Mesenchymal stem cell (in vitro differentiated cells and primary cell): ENCODE measurements around the gene RGSL1.

ENCODE experiments used
- DNase-seq: peaks from one replicate; pipeline ENCODE4 v3.0.0-alpha.2; 2013
- H2AFZ ChIP-seq: one replicate; pipeline ENCODE4 v1.6.1; 2013; ENCODE audit warnings: low read depth, mild to moderate bottlenecking, control low read depth, inconsistent platforms, low read length, moderate library complexity
- H2AK5ac ChIP-seq: 2 replicates; pipeline ENCODE4 v1.6.1; 2013; ENCODE audit warnings: low read length, moderate library complexity, mild to moderate bottlenecking, inconsistent platforms; ENCODE audit not compliant: severe bottlenecking
- H2BK120ac ChIP-seq: one replicate; pipeline ENCODE4 v1.6.1; 2013; ENCODE audit warnings: low read depth, mild to moderate bottlenecking, inconsistent platforms, low read length, moderate library complexity
- H2BK12ac ChIP-seq, 2 experiments: one replicate each; pipeline ENCODE4 v1.6.1; 2013; ENCODE audit warnings: inconsistent platforms in 2 of 2, low read length in 2 of 2, mild to moderate bottlenecking in 2 of 2, moderate library complexity in 2 of 2, control low read depth in 1 of 2
- H2BK15ac ChIP-seq: one replicate; pipeline ENCODE4 v1.6.1; 2013; ENCODE audit warnings: mild to moderate bottlenecking, low read depth, inconsistent platforms; ENCODE audit not compliant: poor library complexity, severe bottlenecking
- H2BK5ac ChIP-seq: 2 replicates; pipeline ENCODE4 v1.6.1; 2013; ENCODE audit warnings: low read depth, mild to moderate bottlenecking, low read length, control low read depth, inconsistent platforms; ENCODE audit not compliant: poor library complexity, severe bottlenecking
- H3K14ac ChIP-seq, 2 experiments: one replicate each; pipeline ENCODE4 v1.6.1; 2013; ENCODE audit warnings: inconsistent platforms in 2 of 2, low read length in 2 of 2, control low read depth in 1 of 2, mild to moderate bottlenecking in 1 of 2, moderate library complexity in 1 of 2
- H3K18ac ChIP-seq, 2 experiments: one replicate each; pipeline ENCODE4 v1.6.1; 2013; ENCODE audit warnings: inconsistent platforms in 2 of 2, low read length in 2 of 2, control low read depth in 1 of 2, low read depth in 1 of 2, mild to moderate bottlenecking in 1 of 2
- H3K23ac ChIP-seq, 2 experiments: one replicate each; pipeline ENCODE4 v1.6.1; 2013; ENCODE audit warnings: inconsistent platforms in 2 of 2, low read length in 2 of 2, mild to moderate bottlenecking in 2 of 2, moderate library complexity in 2 of 2, control low read depth in 1 of 2
- H3K27ac ChIP-seq: 2 replicates; pipeline ENCODE4 v1.5.1; 2013; ENCODE audit warnings: mild to moderate bottlenecking, moderate library complexity, low read length, control low read depth, inconsistent platforms; ENCODE audit not compliant: poor library complexity, severe bottlenecking
- H3K27me3 ChIP-seq, 2 experiments: 2 replicates each; pipeline versions ENCODE4 v1.6.1 to v1.7.0; 2013; ENCODE audit warnings: low read length in 2 of 2, mild to moderate bottlenecking in 2 of 2, moderate library complexity in 2 of 2, control low read depth in 1 of 2, inconsistent platforms in 1 of 2; ENCODE audit not compliant: control insufficient read depth in 1 of 2, insufficient read depth in 1 of 2
- H3K36me3 ChIP-seq, 2 experiments: 2 replicates each; pipeline versions ENCODE4 v1.6.1 to v1.7.0; 2013; ENCODE audit warnings: low read length in 2 of 2, control low read depth in 1 of 2, inconsistent platforms in 1 of 2, low read depth in 1 of 2, mild to moderate bottlenecking in 1 of 2; ENCODE audit not compliant: insufficient read depth in 2 of 2, control insufficient read depth in 1 of 2
- H3K4ac ChIP-seq, 2 experiments: one replicate each; pipeline ENCODE4 v1.6.1; 2013; ENCODE audit warnings: inconsistent platforms in 2 of 2, low read length in 2 of 2, mild to moderate bottlenecking in 2 of 2, moderate library complexity in 2 of 2, control low read depth in 1 of 2, low read depth in 1 of 2
- H3K4me1 ChIP-seq: 2 replicates; pipeline ENCODE4 v1.6.1; 2013; ENCODE audit warnings: low read depth, low read length, control low read depth; ENCODE audit not compliant: control insufficient read depth, insufficient read depth
- H3K4me2 ChIP-seq: 2 replicates; pipeline ENCODE4 v1.6.1; 2013; ENCODE audit warnings: low read length, mild to moderate bottlenecking, inconsistent platforms; ENCODE audit not compliant: poor library complexity, severe bottlenecking
- H3K4me3 ChIP-seq, 2 experiments: 2 replicates each; pipeline versions ENCODE4 v1.5.1 to v1.7.0; 2013; ENCODE audit warnings: low read length in 2 of 2, mild to moderate bottlenecking in 2 of 2, control low read depth in 1 of 2, low read depth in 1 of 2; ENCODE audit not compliant: insufficient read depth in 1 of 2
- H3K79me1 ChIP-seq: replicated peaks from 2 replicates; pipeline ENCODE4 v1.6.1; 2013; ENCODE audit warnings: mild to moderate bottlenecking, control low read depth, low read length, inconsistent platforms; ENCODE audit not compliant: poor library complexity, severe bottlenecking
- H3K9ac ChIP-seq: 2 replicates; pipeline ENCODE4 v1.7.0; 2013; ENCODE audit warnings: mild to moderate bottlenecking, low read length, moderate library complexity
- H3K9me3 ChIP-seq: 2 replicates; pipeline ENCODE4 v1.7.0; 2013; ENCODE audit warnings: mild to moderate bottlenecking, low read length; ENCODE audit not compliant: control insufficient read depth
- H4K8ac ChIP-seq: one replicate; pipeline ENCODE4 v1.6.1; 2013; ENCODE audit warnings: inconsistent platforms, mild to moderate bottlenecking, low read length, moderate library complexity
- H4K91ac ChIP-seq: one replicate; pipeline ENCODE4 v1.6.1; 2013; ENCODE audit warnings: mild to moderate bottlenecking, low read length, inconsistent platforms
- WGBS: methylation state at CpG from one replicate; pipeline ENCODE4 v1.1.7; 2013; ENCODE audit warnings: mixed read lengths; 5-methylcytosine and 5-hydroxymethylcytosine counted together

The RGSL1 gene

GRCh38 chr1:182589931-182590330 is 140.0 kb downstream of the RGSL1 start:
- DNase-seq, result no peak
- WGBS, result 92% methylated on average over 5 of the region's 5 CpGs
- no peak overlapping the region for H3K4me2 ChIP-seq

GRCh38 chr1:182595641-182596240 is 145.8 kb downstream of the RGSL1 start:
- no peak overlapping the region for H2AK5ac ChIP-seq
- H2BK120ac ChIP-seq, result no peak overlapping the region
- H2AFZ ChIP-seq, result no peak overlapping the region
- WGBS, result 33% methylated on average over 3 of the region's 4 CpGs
- no peak overlapping the region for H2BK5ac ChIP-seq
- DNase-seq, result peak; percentile 69
- H3K27ac ChIP-seq, result no peak overlapping the region
- H3K36me3 ChIP-seq, result peaks cover 0 to 13% of the 10 kb centered on the region in 2 experiments
- peaks cover 0 to 21% of the 10 kb centered on the region in 2 experiments for H3K27me3 ChIP-seq
- no peak overlapping the region for H4K8ac ChIP-seq
- H4K91ac ChIP-seq, result no peak overlapping the region
- H3K4me3 ChIP-seq, result no peak overlapping the region
- no peaks in the 10 kb centered on the region for H3K79me1 ChIP-seq
- no peaks in the 10 kb centered on the region for H3K9me3 ChIP-seq
- no peak overlapping the region for H3K9ac ChIP-seq
- H3K23ac ChIP-seq, result no peak overlapping the region
- H3K18ac ChIP-seq, result no peak overlapping the region
- no peak overlapping the region for H3K14ac ChIP-seq
- H3K4me2 ChIP-seq, result no peak overlapping the region
- H3K4ac ChIP-seq, result no peak overlapping the region
- H2BK12ac ChIP-seq, result no peak overlapping the region
- no peak overlapping the region for H2BK15ac ChIP-seq
- no peaks in the 10 kb centered on the region for H3K4me1 ChIP-seq

More at GRCh38 chr1:182589931-182590330, 140.0 kb downstream of the RGSL1 start:
- H3K14ac ChIP-seq, result no peak overlapping the region
- no peak overlapping the region for H2BK12ac ChIP-seq
- H3K4me1 ChIP-seq, result no peaks in the 10 kb centered on the region
- H3K79me1 ChIP-seq, result no peaks in the 10 kb centered on the region
- no peak overlapping the region for H2AFZ ChIP-seq
- no peak overlapping the region for H4K8ac ChIP-seq
- peaks cover 0 to 10% of the 10 kb centered on the region in 2 experiments for H3K36me3 ChIP-seq
- H2AK5ac ChIP-seq, result no peak overlapping the region
- no peak overlapping the region for H3K4me3 ChIP-seq
- H2BK15ac ChIP-seq, result no peak overlapping the region
- H3K18ac ChIP-seq, result no peak overlapping the region
- no peak overlapping the region for H3K4ac ChIP-seq
- H4K91ac ChIP-seq, result no peak overlapping the region
- H2BK120ac ChIP-seq, result no peak overlapping the region
- H3K27me3 ChIP-seq, result peaks cover 0 to 7% of the 10 kb centered on the region in 2 experiments
- H3K23ac ChIP-seq, result no peak overlapping the region
- no peaks in the 10 kb centered on the region for H3K9me3 ChIP-seq
- no peak overlapping the region for H3K27ac ChIP-seq
- H3K9ac ChIP-seq, result no peak overlapping the region
- H2BK5ac ChIP-seq, result no peak overlapping the region

- Histone ChIP-seq H3K14ac (no peak overlapping the region), H3K9me3 (no peaks in the 10 kb centered on the region), H4K8ac (no peak overlapping the region), H2AK5ac (no peak overlapping the region), H4K91ac (no peak overlapping the region), H3K27ac (no peak overlapping the region), H3K18ac (no peak overlapping the region), H2BK5ac (no peak overlapping the region), H3K4me1 (no peaks in the 10 kb centered on the region), H3K23ac (no peak overlapping the region), H2BK120ac (no peak overlapping the region), H3K4me2 (no peak overlapping the region), H3K79me1 (no peaks in the 10 kb centered on the region), H3K4ac (no peak overlapping the region), H2BK15ac (no peak overlapping the region), H3K36me3 (peaks cover 0 to 16% of the 10 kb centered on the region in 2 experiments), H3K9ac (no peak overlapping the region), H3K27me3 (peaks cover 0 to 23% of the 10 kb centered on the region in 2 experiments), H2AFZ (no peak overlapping the region), H3K4me3 (no peak overlapping the region), H2BK12ac (no peak overlapping the region)
- DNase-seq, result no peak
- 93% methylated on average over 6 of the region's 6 CpGs for WGBS
Measured at GRCh38 chr1:182596934-182597333, 147.0 kb downstream of the RGSL1 start.

GRCh38 chr1:182598296-182598695 is 148.3 kb downstream of the RGSL1 start:
- H2AFZ ChIP-seq, result no peak overlapping the region
- no peak overlapping the region for H2BK12ac ChIP-seq
- no peak overlapping the region for H2AK5ac ChIP-seq
- no peak for DNase-seq
- H2BK5ac ChIP-seq, result no peak overlapping the region
- no peak overlapping the region for H4K8ac ChIP-seq
- H3K23ac ChIP-seq, result no peak overlapping the region
- no peak overlapping the region for H4K91ac ChIP-seq
- H3K18ac ChIP-seq, result no peak overlapping the region
- no peak overlapping the region for H3K4ac ChIP-seq
- 84% methylated on average over 5 of the region's 5 CpGs for WGBS
- no peaks in the 10 kb centered on the region for H3K9me3 ChIP-seq
- H3K4me2 ChIP-seq, result no peak overlapping the region
- H3K79me1 ChIP-seq, result no peaks in the 10 kb centered on the region
- H3K9ac ChIP-seq, result no peak overlapping the region
- no peak overlapping the region for H2BK120ac ChIP-seq
- peaks cover 0 to 16% of the 10 kb centered on the region in 2 experiments for H3K36me3 ChIP-seq
- H3K14ac ChIP-seq, result no peak overlapping the region
- H3K4me1 ChIP-seq, result no peaks in the 10 kb centered on the region
- H3K27me3 ChIP-seq, result peaks cover 0 to 30% of the 10 kb centered on the region in 2 experiments
- H2BK15ac ChIP-seq, result no peak overlapping the region
- H3K27ac ChIP-seq, result no peak overlapping the region
- H3K4me3 ChIP-seq, result no peak overlapping the region
